Activated naive CD8-positive, alpha-beta T cell treated with anti-CD3 and anti-CD28 coated beads for 36 hours (primary cell): ENCODE results near the gene ZNF117. TPM values are rescaled to one million over a fixed set of nuclear protein-coding genes. Genes with fewer than 3 reads are reported as not detected.
"Not testable (repeated sequence)": the region's sequence is repeated elsewhere in the genome, so short reads cannot be mapped to it uniquely, and the experiment has no call there.

ENCODE experiments used
- DNase-seq: peaks from one replicate; pipeline ENCODE4 v3.0.0; 2021
- H3K27ac Mint-ChIP-seq: one replicate; pipeline ENCODE4 v1.8.0; 2022; ENCODE audit warnings: mild to moderate bottlenecking, moderate library complexity, mixed read lengths
- H3K27me3 Mint-ChIP-seq: one replicate; pipeline ENCODE4 v1.8.0; 2022; ENCODE audit warnings: mild to moderate bottlenecking, mixed read lengths
- H3K36me3 Mint-ChIP-seq: one replicate; pipeline ENCODE4 v1.8.0; 2021; ENCODE audit warnings: mild to moderate bottlenecking, mixed read lengths
- H3K4me1 Mint-ChIP-seq: one replicate; pipeline ENCODE4 v1.8.0; 2021; ENCODE audit warnings: mixed read lengths
- H3K4me3 Mint-ChIP-seq: one replicate; pipeline ENCODE4 v1.8.0; 2022; ENCODE audit warnings: mild to moderate bottlenecking, moderate library complexity, mixed read lengths
- H3K9me3 Mint-ChIP-seq: one replicate; pipeline ENCODE4 v1.8.0; 2022; ENCODE audit warnings: mixed read lengths
- total RNA-seq, 2 experiments: library from RNA; stranded (reverse); gene quantifications; one replicate each; pipeline ENCODE4 v1.2.3, GENCODE V29; 2021

Gene ZNF117
- total RNA-seq, 2 experiments from 2014 or later = 2.9 to 3.2 TPM

GRCh38 chr7:64950673-64951072, 40.2 kb downstream of the ZNF117 start:
- H3K4me1 Mint-ChIP-seq, H3K36me3 Mint-ChIP-seq, DNase-seq, H3K9me3 Mint-ChIP-seq, H3K4me3 Mint-ChIP-seq, H3K27ac Mint-ChIP-seq: not testable (repeated sequence)
- peaks cover 50% of the 10 kb centered on the region for H3K27me3 Mint-ChIP-seq

- not testable (repeated sequence) for DNase-seq, H3K9me3 Mint-ChIP-seq, H3K36me3 Mint-ChIP-seq, H3K4me3 Mint-ChIP-seq, H3K27ac Mint-ChIP-seq, H3K4me1 Mint-ChIP-seq
- peaks cover 60% of the 10 kb centered on the region for H3K27me3 Mint-ChIP-seq
Observed at GRCh38 chr7:64948774-64949173, 42.1 kb downstream of the ZNF117 start.

- DNase-seq = no peak
- H3K36me3 Mint-ChIP-seq = no peaks in the 10 kb centered on the region
- H3K27ac Mint-ChIP-seq = no peak overlapping the region
- H3K27me3 Mint-ChIP-seq = peaks cover 63% of the 10 kb centered on the region
- no peak overlapping the region for H3K4me3 Mint-ChIP-seq
- no peaks in the 10 kb centered on the region for H3K9me3 Mint-ChIP-seq
- peaks cover 2% of the 10 kb centered on the region for H3K4me1 Mint-ChIP-seq
Observed at GRCh38 chr7:64947252-64948000, 43.4 kb downstream of the ZNF117 start.

GRCh38 chr7:64946772-64947171, 44.1 kb downstream of the ZNF117 start:
- peak; percentile 22 for DNase-seq
- Mint-ChIP-seq H3K4me1 (peaks cover 2% of the 10 kb centered on the region), H3K36me3 (no peaks in the 10 kb centered on the region), H3K9me3 (no peaks in the 10 kb centered on the region), H3K27me3 (peaks cover 63% of the 10 kb centered on the region), H3K4me3 (no peak overlapping the region), H3K27ac (no peak overlapping the region)

- DNase-seq = no peak
- Mint-ChIP-seq H3K27me3 (peaks cover 55% of the 10 kb centered on the region), H3K27ac (no peak overlapping the region), H3K36me3 (no peaks in the 10 kb centered on the region), H3K4me3 (no peak overlapping the region), H3K9me3 (peaks cover 2% of the 10 kb centered on the region), H3K4me1 (peaks cover 2% of the 10 kb centered on the region)
Observed at GRCh38 chr7:64945503-64946175, 45.2 kb downstream of the ZNF117 start.

GRCh38 chr7:64944667-64945502, 46.0 kb downstream of the ZNF117 start:
- not testable (repeated sequence) for H3K4me1 Mint-ChIP-seq, H3K27ac Mint-ChIP-seq, H3K36me3 Mint-ChIP-seq, DNase-seq, H3K9me3 Mint-ChIP-seq, H3K4me3 Mint-ChIP-seq
- H3K27me3 Mint-ChIP-seq = peaks cover 49% of the 10 kb centered on the region

GRCh38 chr7:64940021-64940420, 50.8 kb downstream of the ZNF117 start:
- peaks cover 14% of the 10 kb centered on the region for H3K36me3 Mint-ChIP-seq
- not testable (repeated sequence) for H3K27me3 Mint-ChIP-seq, H3K4me1 Mint-ChIP-seq, H3K4me3 Mint-ChIP-seq, H3K9me3 Mint-ChIP-seq, H3K27ac Mint-ChIP-seq, DNase-seq

- Mint-ChIP-seq H3K4me1 (no peaks in the 10 kb centered on the region), H3K36me3 (peaks cover 17% of the 10 kb centered on the region), H3K27me3 (peaks cover 3% of the 10 kb centered on the region), H3K9me3 (peaks cover 13% of the 10 kb centered on the region), H3K27ac (no peak overlapping the region), H3K4me3 (no peak overlapping the region)
- no peak for DNase-seq
Observed at GRCh38 chr7:64938540-64938939, 52.3 kb downstream of the ZNF117 start.

- H3K9me3 Mint-ChIP-seq = peaks cover 18% of the 10 kb centered on the region
Observed at GRCh38 chr7:64934478-64934877, 56.4 kb downstream of the ZNF117 start.

GRCh38 chr7:64928252-64929187, 62.3 kb downstream of the ZNF117 start:
- H3K27me3 Mint-ChIP-seq, H3K27ac Mint-ChIP-seq, DNase-seq, H3K4me1 Mint-ChIP-seq, H3K4me3 Mint-ChIP-seq: not testable (repeated sequence)
- Mint-ChIP-seq H3K36me3 (peaks cover 69% of the 10 kb centered on the region), H3K9me3 (peaks cover 46% of the 10 kb centered on the region)

More at GRCh38 chr7:64934478-64934877, 56.4 kb downstream of the ZNF117 start:
- Mint-ChIP-seq H3K4me3 (no peak overlapping the region), H3K27ac (no peak overlapping the region), H3K36me3 (peaks cover 29% of the 10 kb centered on the region), H3K27me3 (no peaks in the 10 kb centered on the region), H3K4me1 (no peaks in the 10 kb centered on the region)
- DNase-seq = no peak

Other genes with a start within 250 kb of the ZNF117 start
- gene ZNF138, start 196.6 kb downstream of the ZNF117 start, total RNA-seq = 10 to 100 TPM in 1 of 2 experiments, 1 to 10 TPM in 1; 9.5 to 10.6 TPM
- 10 to 100 TPM in 1 of 2 experiments, 1 to 10 TPM in 1; 9.8 to 10.2 TPM for gene ZNF273, start 87.8 kb downstream of the ZNF117 start, total RNA-seq
- 1 to 10 TPM; 5.3 to 6.1 TPM for gene ERV3-1, start 15.7 kb upstream of the ZNF117 start, total RNA-seq